GM12891 (cell line): ENCODE measurements around the gene PTGDR.

ENCODE experiments used
- PAX5 ChIP-seq: IDR thresholded peaks from 2 replicates; pipeline ENCODE4 v1.6.1; 2011; ENCODE audit warnings: low read length, moderate library complexity, mild to moderate bottlenecking; ENCODE audit not compliant: insufficient read depth, severe bottlenecking
- POLR2A ChIP-seq: IDR thresholded peaks from 2 replicates; pipeline ENCODE4 v1.6.1; 2011; ENCODE audit warnings: low read depth, low read length, control low read depth
- POLR2AphosphoS5 ChIP-seq: IDR thresholded peaks from 2 replicates; pipeline ENCODE4 v1.6.1; 2011; ENCODE audit warnings: low read depth, low read length, control low read depth
- POU2F2 ChIP-seq: IDR thresholded peaks from 2 replicates; pipeline ENCODE4 v1.6.1; 2011; ENCODE audit warnings: low read depth, mild to moderate bottlenecking, control low read depth, low read length, moderate library complexity
- SPI1 ChIP-seq: IDR thresholded peaks from 2 replicates; pipeline ENCODE4 v1.6.1; 2011; ENCODE audit warnings: low read depth, low read length, control low read depth
- TAF1 ChIP-seq: IDR thresholded peaks from 2 replicates; pipeline ENCODE4 v1.6.1; 2011; ENCODE audit warnings: low read depth, low read length, control low read depth

- TF ChIP-seq POLR2A = no peak
- TF ChIP-seq POLR2AphosphoS5 = no peak
- no peak for TF ChIP-seq TAF1
- TF ChIP-seq SPI1 = no peak
- no peak for TF ChIP-seq PAX5
- no peak for TF ChIP-seq POU2F2
Measured at GRCh38 chr14:52283099-52283498, 15.6 kb downstream of the PTGDR start.
